Islet precursor cell (in vitro differentiated cells): Measurements from ENCODE around the gene HOGA1.
"Not testable (repeated sequence)": the region's sequence is repeated elsewhere in the genome, so short reads cannot be mapped to it uniquely, and the experiment has no call there.

ENCODE experiments used
- DNase-seq: peaks from one replicate; pipeline ENCODE4 v3.0.0-alpha.2; 2018

HOGA1 gene

GRCh38 chr10:97555541-97555940 lies 28.6 kb upstream of the HOGA1 start:
- DNase-seq, result not testable (repeated sequence)

- not testable (repeated sequence) for DNase-seq
Observed at GRCh38 chr10:97560731-97561381, 23.3 kb upstream of the HOGA1 start.

GRCh38 chr10:97561386-97562077 lies 22.7 kb upstream of the HOGA1 start:
- DNase-seq, result not testable (repeated sequence)

- DNase-seq, result not testable (repeated sequence)
Observed at GRCh38 chr10:97562329-97562728, 21.9 kb upstream of the HOGA1 start.

- no peak for DNase-seq
Observed at GRCh38 chr10:97563337-97563736, 20.9 kb upstream of the HOGA1 start.

- no peak for DNase-seq
Observed at GRCh38 chr10:97564776-97565175, 19.4 kb upstream of the HOGA1 start.

GRCh38 chr10:97566336-97566996 lies 17.7 kb upstream of the HOGA1 start:
- no peak for DNase-seq

GRCh38 chr10:97567891-97568290 lies 16.3 kb upstream of the HOGA1 start:
- no peak for DNase-seq

GRCh38 chr10:97570146-97570788 lies 13.9 kb upstream of the HOGA1 start:
- no peak for DNase-seq

- DNase-seq, result no peak
Observed at GRCh38 chr10:97570789-97571471, 13.3 kb upstream of the HOGA1 start.

- peak; percentile 95 for DNase-seq
Observed at GRCh38 chr10:97571622-97572021, 12.6 kb upstream of the HOGA1 start.

- DNase-seq, result peak; percentile 91
Observed at GRCh38 chr10:97572214-97572989, 11.8 kb upstream of the HOGA1 start, which contains the start of gene ANKRD2. Gene ANKRD2 (plus strand): TSS chr10:97572779. CDS start chr10:97572789, 10 bp downstream.

GRCh38 chr10:97573021-97573420 lies 11.2 kb upstream of the HOGA1 start:
- no peak for DNase-seq

GRCh38 chr10:97573672-97574071 lies 10.5 kb upstream of the HOGA1 start:
- DNase-seq, result no peak

GRCh38 chr10:97574374-97575126 lies 9.6 kb upstream of the HOGA1 start:
- DNase-seq, result peak; percentile 97

GRCh38 chr10:97575127-97575668 lies 9.0 kb upstream of the HOGA1 start:
- DNase-seq, result peak; percentile 81

GRCh38 chr10:97576487-97576886 lies 7.7 kb upstream of the HOGA1 start:
- DNase-seq, result not testable (repeated sequence)

- DNase-seq, result no peak
Observed at GRCh38 chr10:97577701-97578100, 6.5 kb upstream of the HOGA1 start.

- DNase-seq, result no peak
Observed at GRCh38 chr10:97578171-97578844, 5.9 kb upstream of the HOGA1 start.
